ENCODE data around the gene KLHDC8A. TPM values are rescaled to one million over a fixed set of nuclear protein-coding genes. Genes with fewer than 3 reads are reported as not detected.

KLHDC8A gene
- total and polyA plus RNA-seq, 2 donors (not counting 3 experiments of a cell fraction or from before 2014, with no cell fraction given), result not detected

DNA sequence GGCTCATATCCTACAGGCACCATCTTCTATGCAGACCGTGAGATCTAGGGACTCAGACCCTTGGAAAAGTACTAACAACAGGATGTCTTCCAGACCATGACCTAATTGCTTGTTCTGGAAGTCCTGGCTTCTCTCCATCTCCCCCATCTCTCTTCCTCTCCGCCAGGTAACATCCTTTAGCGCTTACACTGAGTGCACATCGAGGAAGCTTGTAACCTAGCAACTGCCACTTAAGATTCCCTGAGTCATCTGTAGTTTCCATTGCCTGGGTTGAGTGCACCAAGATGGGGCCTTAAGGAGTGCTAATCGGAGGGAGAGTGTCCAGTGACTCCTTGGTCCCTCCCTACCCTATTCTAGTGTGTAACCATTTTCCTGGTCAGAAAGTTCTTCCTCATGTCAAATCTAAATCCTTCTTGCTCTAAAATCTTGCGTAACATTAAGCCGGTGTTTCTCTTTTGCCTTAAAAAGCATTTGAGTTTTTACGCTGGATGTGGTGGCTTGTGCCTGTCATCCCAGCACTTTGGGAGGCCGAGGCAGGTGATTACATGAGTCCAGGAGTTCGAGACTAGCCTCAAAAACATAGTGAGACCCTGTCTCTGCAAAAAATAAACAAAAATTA, 9.7 kb downstream of the KLHDC8A start:
- Histone ChIP-seq H3K4me3 (replicated peaks in 1 of 3; ENCODE audit: insufficient read depth in 1 of 3, low read depth in 1 of 3, low read length in 3 of 3) (no peak overlapping the region), H3K4me2 (ENCODE audit: insufficient read depth, low read length) (no peak overlapping the region), H3K4me1 (ENCODE audit: control insufficient read depth, extremely low read depth, insufficient read depth, low read length) (no peaks in the 10 kb centered on the region), H3K9me3 (replicated peaks; ENCODE audit: control insufficient read depth, insufficient read depth, low read length) (no peaks in the 10 kb centered on the region), H3K27me3 (ENCODE audit: control insufficient read depth in 2 of 2, insufficient read depth in 2 of 2, low read length in 2 of 2) (peaks cover 60 to 72% of the 10 kb centered on the region in 2 experiments), H3K9me1 (replicated peaks; ENCODE audit: control insufficient read depth, extremely low read depth, insufficient read depth, low read length) (no peaks in the 10 kb centered on the region), H3K79me2 (ENCODE audit: control insufficient read depth, insufficient read depth, low read length) (no peaks in the 10 kb centered on the region), H3K9ac (replicated peaks; ENCODE audit: extremely low read depth, insufficient read depth, low read length) (no peak overlapping the region), H4K20me1 (replicated peaks; ENCODE audit: control insufficient read depth, extremely low read depth, insufficient read depth, low read length) (no peaks in the 10 kb centered on the region), H3K27ac (ENCODE audit: insufficient read depth, low read depth, low read length) (no peak overlapping the region), H2AFZ (ENCODE audit: low read depth, low read length) (no peak overlapping the region), H3K36me3 (ENCODE audit: control insufficient read depth in 2 of 2, extremely low read depth in 1 of 2, insufficient read depth in 2 of 2, low read length in 2 of 2) (no peaks in the 10 kb centered on the region)
- dilution Hi-C loops (cut with MboI; ENCODE audit: extremely low pct_ligation_motif_present, low sequenced_read_pairs) (no loop called here), intact Hi-C loops (cut with micrococcal nuclease) (no loop called here)
- BruUV-seq (replicated peaks), result no TSS peak
- DNase-seq (ENCODE audit: low read depth, low spot score) (no peak), FAIRE-seq (no peak)
- no peak for TF ChIP-seq POLR2A (IDR thresholded peaks at IDR 0.05; ENCODE audit: low read depth, low read length)
- no peak for TF ChIP-seq POLR2AphosphoS5 (IDR thresholded peaks at IDR 0.05; ENCODE audit: insufficient read depth, low read depth, low read length)
- TF ChIP-seq GATA2 (IDR thresholded peaks at IDR 0.05; ENCODE audit: insufficient read depth, insufficient read length, low read depth, low read length), result no peak
- no peak for TF ChIP-seq FOS (IDR thresholded peaks at IDR 0.05; ENCODE audit: borderline replicate concordance, insufficient read depth, low read length)
- TF ChIP-seq, protein P1, sequence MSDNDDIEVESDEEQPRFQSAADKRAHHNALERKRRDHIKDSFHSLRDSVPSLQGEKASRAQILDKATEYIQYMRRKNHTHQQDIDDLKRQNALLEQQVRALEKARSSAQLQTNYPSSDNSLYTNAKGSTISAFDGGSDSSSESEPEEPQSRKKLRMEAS (IDR thresholded peaks at IDR 0.05; ENCODE audit: insufficient read depth, insufficient read length), result no peak
- no peak for TF ChIP-seq JUN (IDR thresholded peaks at IDR 0.05; ENCODE audit: borderline replicate concordance, insufficient read depth, insufficient read length, low read depth)
- TF ChIP-seq MYC (IDR thresholded peaks at IDR 0.05; ENCODE audit: low read depth, low read length), result no peak
- no peak for TF ChIP-seq EZH2 (IDR thresholded peaks at IDR 0.05; ENCODE audit: borderline replicate concordance, low read depth, low read length, severe bottlenecking)
- TF ChIP-seq, protein P2, sequence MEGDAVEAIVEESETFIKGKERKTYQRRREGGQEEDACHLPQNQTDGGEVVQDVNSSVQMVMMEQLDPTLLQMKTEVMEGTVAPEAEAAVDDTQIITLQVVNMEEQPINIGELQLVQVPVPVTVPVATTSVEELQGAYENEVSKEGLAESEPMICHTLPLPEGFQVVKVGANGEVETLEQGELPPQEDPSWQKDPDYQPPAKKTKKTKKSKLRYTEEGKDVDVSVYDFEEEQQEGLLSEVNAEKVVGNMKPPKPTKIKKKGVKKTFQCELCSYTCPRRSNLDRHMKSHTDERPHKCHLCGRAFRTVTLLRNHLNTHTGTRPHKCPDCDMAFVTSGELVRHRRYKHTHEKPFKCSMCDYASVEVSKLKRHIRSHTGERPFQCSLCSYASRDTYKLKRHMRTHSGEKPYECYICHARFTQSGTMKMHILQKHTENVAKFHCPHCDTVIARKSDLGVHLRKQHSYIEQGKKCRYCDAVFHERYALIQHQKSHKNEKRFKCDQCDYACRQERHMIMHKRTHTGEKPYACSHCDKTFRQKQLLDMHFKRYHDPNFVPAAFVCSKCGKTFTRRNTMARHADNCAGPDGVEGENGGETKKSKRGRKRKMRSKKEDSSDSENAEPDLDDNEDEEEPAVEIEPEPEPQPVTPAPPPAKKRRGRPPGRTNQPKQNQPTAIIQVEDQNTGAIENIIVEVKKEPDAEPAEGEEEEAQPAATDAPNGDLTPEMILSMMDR (IDR thresholded peaks at IDR 0.05; ENCODE audit: extremely low read depth in 1 of 2, insufficient read depth in 1 of 2, low read depth in 1 of 2, low read length in 2 of 2), result no peak
- POLR2A ChIA-PET, result no interaction called here
- CTCF ChIA-PET, result interaction anchor here (1.2 to 4.9 kb wide), 2 partner anchors 11 to 138 kb away, joined by 3 to 23 read pairs; no protein-coding TSS in a partner anchor
